GM19324 (cell line): ENCODE results near the gene OR6Q1.

Experiments
- ATAC-seq: cut with Tn5 transposase; IDR thresholded peaks from one replicate; pipeline ENCODE4 v1.9.1; 2021; ENCODE audit warnings: mild to moderate bottlenecking, moderate library complexity; ENCODE audit not compliant: unreplicated experiment, low FRiP score

The OR6Q1 gene

DNA sequence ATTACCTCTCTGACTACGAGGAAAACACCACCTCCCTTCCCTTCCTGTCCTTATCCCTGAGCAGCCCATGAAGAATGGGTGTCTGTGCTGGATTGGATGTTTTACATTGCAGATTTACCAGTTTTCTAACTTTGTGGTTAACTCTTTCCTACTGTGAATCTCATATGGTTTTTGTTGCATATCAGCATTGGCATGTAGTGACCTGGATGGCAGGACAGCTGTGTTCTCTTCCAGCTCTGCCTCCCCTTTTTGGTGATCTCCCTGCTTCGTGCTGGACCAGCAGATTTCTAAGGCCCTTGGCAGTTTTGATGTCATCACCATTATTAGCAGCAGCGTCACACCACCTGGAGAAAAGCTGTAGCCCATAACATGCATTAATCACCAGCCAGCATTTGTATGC lies 26.7 kb downstream of the OR6Q1 start:
- no peak for ATAC-seq

- ATAC-seq = no peak
These were observed 27.7 kb downstream of the OR6Q1 start for GRCh38 chr11:58058276-58059006.

GRCh38 chr11:58059007-58059350 lies 28.2 kb downstream of the OR6Q1 start:
- no peak for ATAC-seq

- no peak for ATAC-seq
These were observed 29.8 kb downstream of the OR6Q1 start for GRCh38 chr11:58060535-58060934.

GRCh38 chr11:58060939-58061672 lies 30.4 kb downstream of the OR6Q1 start:
- no peak for ATAC-seq

- no peak for ATAC-seq
These were observed 31.1 kb downstream of the OR6Q1 start for GRCh38 chr11:58061813-58062212.

GRCh38 chr11:58067685-58068084 lies 36.9 kb downstream of the OR6Q1 start:
- no peak for ATAC-seq

GRCh38 chr11:58068655-58069054 lies 37.9 kb downstream of the OR6Q1 start:
- ATAC-seq = no peak

- no peak for ATAC-seq
These were observed 39.8 kb downstream of the OR6Q1 start for GRCh38 chr11:58070585-58070984.

DNA sequence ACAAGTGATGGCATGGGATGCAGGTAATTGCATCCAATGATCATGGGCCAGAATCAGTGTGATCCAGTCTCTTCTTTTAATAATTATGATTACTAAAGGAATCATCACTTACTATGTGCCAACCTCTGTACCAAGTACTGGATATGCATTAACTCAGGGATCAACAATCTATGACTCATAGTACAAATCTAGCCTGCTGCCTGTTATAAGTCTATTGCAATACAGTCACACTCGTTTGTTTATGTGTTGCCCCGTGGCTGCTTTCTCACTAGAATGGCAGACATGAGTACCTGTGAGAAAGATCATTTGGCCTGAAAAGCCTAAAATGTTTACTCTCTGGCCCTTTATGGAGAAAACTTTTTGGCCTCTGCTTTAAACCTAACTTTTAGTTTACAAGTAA lies 45.0 kb downstream of the OR6Q1 start:
- no peak for ATAC-seq
